GM12878 (cell line): ENCODE measurements around the gene ASNSD1. TPM values are rescaled to one million over a fixed set of nuclear protein-coding genes. Genes with fewer than 3 reads are reported as not detected.

Source experiments
- ATAC-seq: fragments of 200-7000 bp; cut with Tn5 transposase; 3 replicates; pipeline ENCODE4 v1.9.1; 2020; ENCODE audit warnings: mild to moderate bottlenecking, moderate library complexity
- BruUV-seq: library from RNA; stranded (reverse); fragments of 400-500 nt; replicated peaks from 2 replicates; lab custom pipeline; 2021; lab: Mats Ljungman, UMichigan
- CTCF ChIA-PET: fragments of 300-600 bp; sonication (Branson Sonifier 250); formaldehyde crosslinking; extraction: SDS; loops from one replicate; lab custom pipeline; 2021; ENCODE audit warnings: inconsistent platforms; lab: Yijun Ruan, JAX
- POLR2A ChIA-PET: fragments of 350-600 bp; formaldehyde crosslinking; extraction: SDS; loops from one replicate; lab custom pipeline; 2021; ENCODE audit warnings: inconsistent platforms; lab: Charles Lee
- RAD21 ChIA-PET: fragments of 300-600 bp; sonication (Branson Sonifier 250); formaldehyde crosslinking; loops from one replicate; lab custom pipeline; 2023; ENCODE audit warnings: antibody characterized with exemption; ENCODE audit not compliant: unreplicated experiment; lab: Charles Lee
- SMC1A ChIA-PET: fragments of 300-600 bp; sonication (Branson Sonifier 250); formaldehyde crosslinking; loops from one replicate; lab custom pipeline; 2023; ENCODE audit not compliant: unreplicated experiment, uncharacterized antibody; lab: Charles Lee
- DNase-seq: peaks from one replicate; pipeline ENCODE4 v3.0.0-alpha.2; 2011; ENCODE audit warnings: low read depth, low spot score
- FAIRE-seq: peaks from 3 replicates; lab custom pipeline; 2011; peaks lifted over from hg19 to GRCh38; lab: Jason Lieb, UNC
- H2AFZ ChIP-seq: 2 replicates; pipeline ENCODE4 v1.6.0; 2011; ENCODE audit warnings: low read depth, low read length, control low read depth; ENCODE audit not compliant: control insufficient read depth
- H3K27ac ChIP-seq: 2 replicates; pipeline ENCODE4 v1.5.1; 2011; ENCODE audit warnings: control low read depth; ENCODE audit not compliant: control insufficient read depth, insufficient read depth
- H3K27me3 ChIP-seq, 2 experiments: replicated peaks in 1 of 2; 2 replicates each; pipeline versions ENCODE4 v1.6.0 to v1.6.1; 2011; ENCODE audit warnings: low read length in 1 of 2; ENCODE audit not compliant: control insufficient read depth in 2 of 2, insufficient read depth in 2 of 2
- H3K36me3 ChIP-seq, 2 experiments: 2 replicates each; pipeline ENCODE4 v1.5.1; 2011; ENCODE audit warnings: low read length in 1 of 2; ENCODE audit not compliant: control insufficient read depth in 2 of 2, insufficient read depth in 2 of 2
- H3K4me1 ChIP-seq: 2 replicates; pipeline ENCODE4 v1.6.1; 2011; ENCODE audit warnings: mild to moderate bottlenecking, low read length, moderate library complexity, mixed read lengths; ENCODE audit not compliant: control insufficient read depth, insufficient read depth
- H3K4me2 ChIP-seq: 2 replicates; pipeline ENCODE4 v1.6.0; 2011; ENCODE audit warnings: control low read depth; ENCODE audit not compliant: control insufficient read depth, insufficient read depth
- H3K4me3 ChIP-seq: fragments of 200-600 bp; sonication (generic); 2 replicates; pipeline ENCODE4 v1.5.1; 2016
- H3K79me2 ChIP-seq: 2 replicates; pipeline ENCODE4 v1.6.0; 2011; ENCODE audit warnings: low read length; ENCODE audit not compliant: control insufficient read depth, insufficient read depth
- H3K9ac ChIP-seq: 2 replicates; pipeline ENCODE4 v1.8.0; 2011; ENCODE audit warnings: low read length, control low read depth, mixed read lengths; ENCODE audit not compliant: control insufficient read depth, insufficient read depth
- H3K9me3 ChIP-seq: replicated peaks from 3 replicates; pipeline ENCODE4 v1.5.1; 2011; ENCODE audit warnings: mild to moderate bottlenecking, low read length; ENCODE audit not compliant: control insufficient read depth, insufficient read depth
- H4K20me1 ChIP-seq: 2 replicates; pipeline ENCODE4 v1.6.0; 2011; ENCODE audit not compliant: control insufficient read depth, insufficient read depth
- ATF3 ChIP-seq: IDR thresholded peaks from 2 replicates; pipeline ENCODE4 v1.6.1; 2011; ENCODE audit warnings: low read depth, mild to moderate bottlenecking, low read length, moderate library complexity, borderline replicate concordance; ENCODE audit errors: extremely low read depth
- CUX1 ChIP-seq: IDR thresholded peaks from 2 replicates; pipeline ENCODE4 v1.6.1; 2012; ENCODE audit warnings: improper control_type of control experiment, low read depth, low read length; ENCODE audit not compliant: insufficient replicate concordance
- JUND ChIP-seq: IDR thresholded peaks from 2 replicates; pipeline ENCODE4 v1.6.1; 2012; ENCODE audit warnings: low read depth, mild to moderate bottlenecking, low read length, improper control_type of control experiment, moderate library complexity
- MYC ChIP-seq: IDR thresholded peaks from 2 replicates; pipeline ENCODE4 v1.6.1; 2011; ENCODE audit warnings: mild to moderate bottlenecking, low read length, moderate library complexity, inconsistent platforms; ENCODE audit not compliant: insufficient read depth, insufficient replicate concordance, insufficient read length, severe bottlenecking
- NRF1 ChIP-seq: conservative IDR thresholded peaks from 2 replicates; pipeline ENCODE4 v1.6.1; 2011; ENCODE audit warnings: mild to moderate bottlenecking, low read depth, low read length, improper control_type of control experiment
- PKNOX1 ChIP-seq: fragments of 450-650 bp; IDR thresholded peaks from 2 replicates; pipeline ENCODE4 v1.6.1; 2016; ENCODE audit warnings: mild to moderate bottlenecking
- RCOR1 ChIP-seq: conservative IDR thresholded peaks from 2 replicates; pipeline ENCODE4 v1.6.1; 2012; ENCODE audit warnings: low read depth, low read length, improper control_type of control experiment
- ZBTB11 ChIP-seq: fragments of 450-650 bp; formaldehyde crosslinking; IDR thresholded peaks from 2 replicates; pipeline ENCODE4 v1.5.0; 2022; ENCODE audit warnings: mild to moderate bottlenecking, missing genetic modification characterization
- ZNF384 ChIP-seq: IDR thresholded peaks from 2 replicates; pipeline ENCODE4 v1.6.1; 2012; ENCODE audit warnings: low read depth, mild to moderate bottlenecking, low read length, improper control_type of control experiment, borderline replicate concordance
- in situ Hi-C: fragments of 300-500 bp; cut with MboI; formaldehyde crosslinking; loops from 9 replicates; pipeline ENCODE4 v1.14.3; 2018; ENCODE audit warnings: mixed read lengths
- intact Hi-C: fragments of 100-400 bp; cut with micrococcal nuclease; formaldehyde crosslinking; loops from one replicate; pipeline ENCODE4 v1.14.2; 2022; ENCODE audit not compliant: unreplicated experiment
- polyA plus RNA-seq, 11 experiments: library from polyadenylated mRNA; depleted of rRNA in 4 of 11; unstranded in 6 of 11; stranded (reverse) in 5 of 11; fragments of >200 nt; fragmentation: Nextera tagmentation in 4 of 11; fragmentation: Illumina TruSeq in 1 of 11; extraction: Ambion mirVana in 4 of 11; extraction: Trizol in 1 of 11; gene quantifications; 1 replicate in 1 of 11; 2 replicates in 10 of 11; pipeline versions ENCODE4 v1.2.1 to v1.2.3, GENCODE V29; 2011 to 2016; ENCODE audit warnings: inconsistent platforms in 2 of 11, missing spikeins in 2 of 11, low read depth in 1 of 11
- total RNA-seq, 4 experiments: library from RNA; depleted of rRNA in 3 of 4; stranded (reverse); fragments of >200 nt in 3 of 4; fragmentation: Illumina TruSeq in 1 of 4; extraction: Trizol in 1 of 4; gene quantifications; 2 replicates each; pipeline versions ENCODE4 v1.2.1 to v1.2.3, GENCODE V29; 2013 to 2021

ASNSD1 gene
- total and polyA plus RNA-seq, 10 of the 15 experiments (the other 5 are each of a cell fraction or from before 2014, with no cell fraction given), result 39.1 to 89.8 (median 72.1) TPM

- FAIRE-seq (no peak), DNase-seq (no peak), ATAC-seq (no peak)
- Histone ChIP-seq H3K27ac (no peak overlapping the region), H3K9me3 (no peaks in the 10 kb centered on the region; the same call in 2 of the 3 replicates), H3K27me3 (no peaks in the 10 kb centered on the region), H3K4me3 (no peak overlapping the region), H4K20me1 (no peaks in the 10 kb centered on the region), H2AFZ (no peak overlapping the region), H3K36me3 (no peaks in the 10 kb centered on the region), H3K4me2 (no peak overlapping the region), H3K9ac (no peak overlapping the region), H3K4me1 (no peaks in the 10 kb centered on the region), H3K79me2 (no peaks in the 10 kb centered on the region)
- SMC1A ChIA-PET, result interaction anchor here (1.3 to 2.0 kb wide), 3 partner anchors 8 to 22 kb away, joined by 4 to 9 read pairs (median 4); no protein-coding TSS in a partner anchor
- RAD21 ChIA-PET, result interaction anchor here (1.6 kb wide), 1 partner anchor 185 kb away, joined by 3 read pairs; no protein-coding TSS in a partner anchor
- intact Hi-C loops (no loop called here), in situ Hi-C loops (no loop called here)
- CTCF ChIA-PET, result interaction anchor here (1.2 to 2.5 kb wide), 2 partner anchors 9 to 45 kb away, joined by 3 to 17 read pairs; partner anchors contain the start of gene ASNSD1
- no peak for TF ChIP-seq RCOR1
- no peak for TF ChIP-seq MYC
- TF ChIP-seq PKNOX1, result no peak
- TF ChIP-seq JUND, result no peak
- no peak for TF ChIP-seq ATF3
- no peak for TF ChIP-seq CUX1
- no peak for TF ChIP-seq ZNF384
- no peak for TF ChIP-seq ZBTB11 (CRISPR knock-in tag)
- no peak for TF ChIP-seq NRF1
- POLR2A ChIA-PET, result no interaction called here
- BruUV-seq, result no TSS peak
Measured at GRCh38 chr2:189651284-189651683, 10.0 kb upstream of the ASNSD1 start.
